ENCODE measurements around the gene KIF16B. TPM values are rescaled to one million over a fixed set of nuclear protein-coding genes. Genes with fewer than 3 reads are reported as not detected.

The KIF16B gene
- total and polyA plus RNA-seq, 10 of the 15 experiments (the other 5 are each of a cell fraction or from before 2014, with no cell fraction given): 0.21 to 5.2 (median 3.0) TPM

DNA sequence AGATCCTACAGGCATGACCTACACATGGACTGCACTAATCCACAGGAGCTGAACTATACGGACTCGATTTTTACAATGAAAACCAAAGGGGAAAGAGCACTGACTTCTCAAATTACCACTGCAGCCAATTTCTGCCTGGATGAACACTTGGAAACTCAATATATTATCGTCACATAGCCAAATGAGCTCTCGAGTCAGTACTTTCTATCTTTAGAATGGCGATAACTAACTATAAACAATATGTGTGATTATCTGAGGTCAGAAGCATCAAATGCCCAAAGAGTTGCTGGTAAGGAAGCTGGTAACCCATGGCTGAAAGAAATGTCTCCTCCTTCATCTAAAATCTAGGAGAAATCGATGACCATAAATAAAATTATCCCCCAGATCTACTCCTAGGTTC is 86.7 kb downstream of the KIF16B start:
- Histone ChIP-seq H3K9ac (ENCODE audit: control insufficient read depth, insufficient read depth, low read length) (no peak overlapping the region), H4K20me1 (ENCODE audit: control insufficient read depth, insufficient read depth) (no peaks in the 10 kb centered on the region), H2AFZ (ENCODE audit: control insufficient read depth, low read depth, low read length) (no peak overlapping the region), H3K27ac (ENCODE audit: control insufficient read depth, insufficient read depth) (no peak overlapping the region), H3K27me3 (replicated peaks in 1 of 2; ENCODE audit: control insufficient read depth in 2 of 2, insufficient read depth in 2 of 2, low read length in 1 of 2) (no peaks in the 10 kb centered on the region), H3K9me3 (replicated peaks; ENCODE audit: control insufficient read depth, insufficient read depth, low read length) (no peaks in the 10 kb centered on the region), H3K36me3 (ENCODE audit: control insufficient read depth in 2 of 2, insufficient read depth in 2 of 2, low read length in 1 of 2) (no peaks in the 10 kb centered on the region), H3K4me2 (ENCODE audit: control insufficient read depth, insufficient read depth) (no peak overlapping the region), H3K4me3 (no peak overlapping the region), H3K4me1 (ENCODE audit: control insufficient read depth, insufficient read depth, low read length) (0 out of 2 replicates have a peak, but pooled peaks cover 2% of the 10 kb centered on the region), H3K79me2 (ENCODE audit: control insufficient read depth, insufficient read depth, low read length) (no peaks in the 10 kb centered on the region)
- in situ Hi-C loops (cut with MboI): loop anchor here (25.0 kb wide), 1 partner anchor 774 kb away; no protein-coding TSS in a partner anchor
- ChIA-PET CTCF (no interaction called here), SMC1A (ENCODE audit: uncharacterized antibody, unreplicated experiment) (no interaction called here), RAD21 (ENCODE audit: unreplicated experiment) (no interaction called here), POLR2A (no interaction called here)
- no TSS peak for BruUV-seq (replicated peaks)
- intact Hi-C loops (cut with micrococcal nuclease; ENCODE audit: unreplicated experiment): no loop called here
- FAIRE-seq: no peak
- WGBS (ENCODE audit: insufficient coverage, insufficient replicate concordance, low lambda C conversion rate, missing lambda C conversion rate): 49% methylated on average over 6 of the region's 6 CpGs
- no peak for DNase-seq (ENCODE audit: low read depth, low spot score)
- no peak for ATAC-seq
- TF ChIP-seq, protein P1, sequence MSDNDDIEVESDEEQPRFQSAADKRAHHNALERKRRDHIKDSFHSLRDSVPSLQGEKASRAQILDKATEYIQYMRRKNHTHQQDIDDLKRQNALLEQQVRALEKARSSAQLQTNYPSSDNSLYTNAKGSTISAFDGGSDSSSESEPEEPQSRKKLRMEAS (IDR thresholded peaks at IDR 0.05; ENCODE audit: low read depth, low read length): no peak
- TF ChIP-seq SPI1 (IDR thresholded peaks at IDR 0.05; ENCODE audit: borderline replicate concordance, insufficient read depth, low read depth, low read length) (no peak), SUZ12 (IDR thresholded peaks at IDR 0.05; ENCODE audit: unreplicated experiment) (no peak), IKZF1 (conservative IDR thresholded peaks at IDR 0.05) (no peak), RAD21 (IDR thresholded peaks at IDR 0.05; ENCODE audit: insufficient read depth, low read depth, low read length) (no peak), HDGF (IDR thresholded peaks at IDR 0.05) (no peak), KLF5 (IDR thresholded peaks at IDR 0.05; ENCODE audit: partially characterized antibody) (no peak), NR2C2 (IDR thresholded peaks at IDR 0.05; ENCODE audit: borderline replicate concordance, control insufficient read depth, insufficient read length, low read depth) (no peak), NR2C1 (IDR thresholded peaks at IDR 0.05) (no peak)
- TF ChIP-seq, protein P2, sequence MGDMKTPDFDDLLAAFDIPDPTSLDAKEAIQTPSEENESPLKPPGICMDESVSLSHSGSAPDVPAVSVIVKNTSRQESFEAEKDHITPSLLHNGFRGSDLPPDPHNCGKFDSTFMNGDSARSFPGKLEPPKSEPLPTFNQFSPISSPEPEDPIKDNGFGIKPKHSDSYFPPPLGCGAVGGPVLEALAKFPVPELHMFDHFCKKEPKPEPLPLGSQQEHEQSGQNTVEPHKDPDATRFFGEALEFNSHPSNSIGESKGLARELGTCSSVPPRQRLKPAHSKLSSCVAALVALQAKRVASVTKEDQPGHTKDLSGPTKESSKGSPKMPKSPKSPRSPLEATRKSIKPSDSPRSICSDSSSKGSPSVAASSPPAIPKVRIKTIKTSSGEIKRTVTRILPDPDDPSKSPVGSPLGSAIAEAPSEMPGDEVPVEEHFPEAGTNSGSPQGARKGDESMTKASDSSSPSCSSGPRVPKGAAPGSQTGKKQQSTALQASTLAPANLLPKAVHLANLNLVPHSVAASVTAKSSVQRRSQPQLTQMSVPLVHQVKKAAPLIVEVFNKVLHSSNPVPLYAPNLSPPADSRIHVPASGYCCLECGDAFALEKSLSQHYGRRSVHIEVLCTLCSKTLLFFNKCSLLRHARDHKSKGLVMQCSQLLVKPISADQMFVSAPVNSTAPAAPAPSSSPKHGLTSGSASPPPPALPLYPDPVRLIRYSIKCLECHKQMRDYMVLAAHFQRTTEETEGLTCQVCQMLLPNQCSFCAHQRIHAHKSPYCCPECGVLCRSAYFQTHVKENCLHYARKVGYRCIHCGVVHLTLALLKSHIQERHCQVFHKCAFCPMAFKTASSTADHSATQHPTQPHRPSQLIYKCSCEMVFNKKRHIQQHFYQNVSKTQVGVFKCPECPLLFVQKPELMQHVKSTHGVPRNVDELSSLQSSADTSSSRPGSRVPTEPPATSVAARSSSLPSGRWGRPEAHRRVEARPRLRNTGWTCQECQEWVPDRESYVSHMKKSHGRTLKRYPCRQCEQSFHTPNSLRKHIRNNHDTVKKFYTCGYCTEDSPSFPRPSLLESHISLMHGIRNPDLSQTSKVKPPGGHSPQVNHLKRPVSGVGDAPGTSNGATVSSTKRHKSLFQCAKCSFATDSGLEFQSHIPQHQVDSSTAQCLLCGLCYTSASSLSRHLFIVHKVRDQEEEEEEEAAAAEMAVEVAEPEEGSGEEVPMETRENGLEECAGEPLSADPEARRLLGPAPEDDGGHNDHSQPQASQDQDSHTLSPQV (IDR thresholded peaks at IDR 0.05): no peak
- TF ChIP-seq, protein P3, sequence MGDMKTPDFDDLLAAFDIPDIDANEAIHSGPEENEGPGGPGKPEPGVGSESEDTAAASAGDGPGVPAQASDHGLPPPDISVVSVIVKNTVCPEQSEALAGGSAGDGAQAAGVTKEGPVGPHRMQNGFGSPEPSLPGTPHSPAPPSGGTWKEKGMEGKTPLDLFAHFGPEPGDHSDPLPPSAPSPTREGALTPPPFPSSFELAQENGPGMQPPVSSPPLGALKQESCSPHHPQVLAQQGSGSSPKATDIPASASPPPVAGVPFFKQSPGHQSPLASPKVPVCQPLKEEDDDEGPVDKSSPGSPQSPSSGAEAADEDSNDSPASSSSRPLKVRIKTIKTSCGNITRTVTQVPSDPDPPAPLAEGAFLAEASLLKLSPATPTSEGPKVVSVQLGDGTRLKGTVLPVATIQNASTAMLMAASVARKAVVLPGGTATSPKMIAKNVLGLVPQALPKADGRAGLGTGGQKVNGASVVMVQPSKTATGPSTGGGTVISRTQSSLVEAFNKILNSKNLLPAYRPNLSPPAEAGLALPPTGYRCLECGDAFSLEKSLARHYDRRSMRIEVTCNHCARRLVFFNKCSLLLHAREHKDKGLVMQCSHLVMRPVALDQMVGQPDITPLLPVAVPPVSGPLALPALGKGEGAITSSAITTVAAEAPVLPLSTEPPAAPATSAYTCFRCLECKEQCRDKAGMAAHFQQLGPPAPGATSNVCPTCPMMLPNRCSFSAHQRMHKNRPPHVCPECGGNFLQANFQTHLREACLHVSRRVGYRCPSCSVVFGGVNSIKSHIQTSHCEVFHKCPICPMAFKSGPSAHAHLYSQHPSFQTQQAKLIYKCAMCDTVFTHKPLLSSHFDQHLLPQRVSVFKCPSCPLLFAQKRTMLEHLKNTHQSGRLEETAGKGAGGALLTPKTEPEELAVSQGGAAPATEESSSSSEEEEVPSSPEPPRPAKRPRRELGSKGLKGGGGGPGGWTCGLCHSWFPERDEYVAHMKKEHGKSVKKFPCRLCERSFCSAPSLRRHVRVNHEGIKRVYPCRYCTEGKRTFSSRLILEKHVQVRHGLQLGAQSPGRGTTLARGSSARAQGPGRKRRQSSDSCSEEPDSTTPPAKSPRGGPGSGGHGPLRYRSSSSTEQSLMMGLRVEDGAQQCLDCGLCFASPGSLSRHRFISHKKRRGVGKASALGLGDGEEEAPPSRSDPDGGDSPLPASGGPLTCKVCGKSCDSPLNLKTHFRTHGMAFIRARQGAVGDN (IDR thresholded peaks at IDR 0.05): no peak
- TF ChIP-seq, protein P4, sequence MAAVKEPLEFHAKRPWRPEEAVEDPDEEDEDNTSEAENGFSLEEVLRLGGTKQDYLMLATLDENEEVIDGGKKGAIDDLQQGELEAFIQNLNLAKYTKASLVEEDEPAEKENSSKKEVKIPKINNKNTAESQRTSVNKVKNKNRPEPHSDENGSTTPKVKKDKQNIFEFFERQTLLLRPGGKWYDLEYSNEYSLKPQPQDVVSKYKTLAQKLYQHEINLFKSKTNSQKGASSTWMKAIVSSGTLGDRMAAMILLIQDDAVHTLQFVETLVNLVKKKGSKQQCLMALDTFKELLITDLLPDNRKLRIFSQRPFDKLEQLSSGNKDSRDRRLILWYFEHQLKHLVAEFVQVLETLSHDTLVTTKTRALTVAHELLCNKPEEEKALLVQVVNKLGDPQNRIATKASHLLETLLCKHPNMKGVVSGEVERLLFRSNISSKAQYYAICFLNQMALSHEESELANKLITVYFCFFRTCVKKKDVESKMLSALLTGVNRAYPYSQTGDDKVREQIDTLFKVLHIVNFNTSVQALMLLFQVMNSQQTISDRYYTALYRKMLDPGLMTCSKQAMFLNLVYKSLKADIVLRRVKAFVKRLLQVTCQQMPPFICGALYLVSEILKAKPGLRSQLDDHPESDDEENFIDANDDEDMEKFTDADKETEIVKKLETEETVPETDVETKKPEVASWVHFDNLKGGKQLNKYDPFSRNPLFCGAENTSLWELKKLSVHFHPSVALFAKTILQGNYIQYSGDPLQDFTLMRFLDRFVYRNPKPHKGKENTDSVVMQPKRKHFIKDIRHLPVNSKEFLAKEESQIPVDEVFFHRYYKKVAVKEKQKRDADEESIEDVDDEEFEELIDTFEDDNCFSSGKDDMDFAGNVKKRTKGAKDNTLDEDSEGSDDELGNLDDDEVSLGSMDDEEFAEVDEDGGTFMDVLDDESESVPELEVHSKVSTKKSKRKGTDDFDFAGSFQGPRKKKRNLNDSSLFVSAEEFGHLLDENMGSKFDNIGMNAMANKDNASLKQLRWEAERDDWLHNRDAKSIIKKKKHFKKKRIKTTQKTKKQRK (IDR thresholded peaks at IDR 0.05; ENCODE audit: low read depth, low read length): no peak

Data from GM12878 (cell line).